Left lung (tissue), 10 donors: Measurements from ENCODE around the gene RPS6KA2. TPM values are rescaled to one million over a fixed set of nuclear protein-coding genes. Genes with fewer than 3 reads are reported as not detected.
A peak's percentile ranks its signal among the peaks of the same experiment; 100 is the strongest.

Experiments
- ATAC-seq: fragments of 200-7000 bp; cut with Tn5 transposase; one replicate; pipeline ENCODE4 v1.9.1; 2020; ENCODE audit warnings: moderate library complexity
- DNase-seq, 4 donors: peaks; one replicate each; pipeline ENCODE4 v3.0.0-alpha.2; 2013 to 2020
- H3K27ac ChIP-seq, 2 donors: fragments of 200-600 bp; sonication (generic) in 1 of 2; one replicate each; pipeline versions ENCODE4 v1.5.0 to v1.8.0; 2020 to 2021
- H3K27me3 ChIP-seq, 2 donors: fragments of 200-600 bp; sonication (generic) in 1 of 2; one replicate each; pipeline versions ENCODE4 v1.5.0 to v1.8.0; 2020 to 2021
- H3K36me3 ChIP-seq, 2 donors: fragments of 200-600 bp; sonication (generic) in 1 of 2; one replicate each; pipeline versions ENCODE4 v1.5.0 to v1.8.0; 2020 to 2021
- H3K4me1 ChIP-seq, 2 donors: fragments of 200-600 bp; one replicate each; pipeline ENCODE4 v1.8.0; 2021
- H3K4me3 ChIP-seq, 2 donors: fragments of 200-600 bp; sonication (generic) in 1 of 2; one replicate each; pipeline versions ENCODE4 v1.5.0 to v1.8.0; 2020 to 2021; ENCODE audit warnings: mild to moderate bottlenecking in 1 of 2
- H3K9me3 ChIP-seq, 2 donors: fragments of 200-600 bp; sonication (generic) in 1 of 2; one replicate each; pipeline versions ENCODE4 v1.5.0 to v1.8.0; 2020 to 2021
- intact Hi-C, 2 donors: fragments of 100-400 bp; cut with DNase I; formaldehyde crosslinking; loops; one replicate each; pipeline versions ENCODE4 v1.11.2 to v1.14.2; 2022
- polyA plus RNA-seq, 6 donors: library from polyadenylated mRNA; unstranded; fragments of 120-200 nt; gene quantifications; one replicate each; pipeline ENCODE4 v1.2.1, GENCODE V29; 2013; ENCODE audit not compliant: insufficient read length in 6 of 6
- total RNA-seq, 2 donors: library from RNA; stranded (reverse); fragmentation: NEBNext Ultra II Directional; extraction: Animal tissue kit (Norgen Biotek cat#: 25700); gene quantifications; one replicate each; pipeline ENCODE4 v1.2.1, GENCODE V29; 2021
- TF ChIP-seq, protein P1 (sequence below), 2 donors: fragments of 200-600 bp; sonication (generic) in 1 of 2; IDR thresholded peaks; one replicate each; pipeline versions ENCODE4 v1.5.0 to v1.8.0; 2021; ENCODE audit warnings: antibody characterized with exemption in 2 of 2
- donor health status: DM: no; HTN: yes; CAD: no.
- donor health status: DM: no; HTN: no; CAD: no.

The RPS6KA2 gene
- total and polyA plus RNA-seq, 8 donors = 42.0 to 160 (median 48.0) TPM

DNA sequence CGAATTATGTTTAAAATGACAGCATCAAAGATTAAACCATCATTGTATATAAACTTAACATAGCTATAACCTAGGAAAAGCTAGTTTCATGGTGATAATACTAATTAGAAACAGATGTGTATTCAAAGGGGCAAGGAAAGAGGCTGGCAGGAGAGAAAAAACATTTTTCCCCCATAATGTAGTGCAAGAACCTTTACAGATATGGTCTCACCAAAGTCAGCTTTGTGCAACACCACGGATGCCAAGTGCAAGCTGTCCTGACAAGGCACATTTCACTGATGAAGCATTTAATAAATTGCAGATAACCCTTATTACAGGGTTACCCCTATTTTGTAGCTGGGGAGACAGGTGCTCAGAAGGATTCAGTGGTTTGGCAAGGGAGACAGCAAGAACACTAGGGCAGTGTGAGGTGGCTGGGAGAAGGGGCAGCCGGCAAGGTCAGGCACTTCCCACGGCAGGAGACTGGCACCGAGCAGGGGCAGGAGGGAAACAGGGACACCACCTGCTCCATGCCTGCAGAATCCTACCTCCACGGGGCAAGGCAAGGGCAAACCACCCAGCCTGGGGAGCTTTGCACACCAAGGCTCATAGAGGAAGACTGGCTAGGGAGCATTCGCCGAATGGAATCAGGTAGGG, 6.5 kb downstream of the RPS6KA2 start:
- TF ChIP-seq, protein P1, sequence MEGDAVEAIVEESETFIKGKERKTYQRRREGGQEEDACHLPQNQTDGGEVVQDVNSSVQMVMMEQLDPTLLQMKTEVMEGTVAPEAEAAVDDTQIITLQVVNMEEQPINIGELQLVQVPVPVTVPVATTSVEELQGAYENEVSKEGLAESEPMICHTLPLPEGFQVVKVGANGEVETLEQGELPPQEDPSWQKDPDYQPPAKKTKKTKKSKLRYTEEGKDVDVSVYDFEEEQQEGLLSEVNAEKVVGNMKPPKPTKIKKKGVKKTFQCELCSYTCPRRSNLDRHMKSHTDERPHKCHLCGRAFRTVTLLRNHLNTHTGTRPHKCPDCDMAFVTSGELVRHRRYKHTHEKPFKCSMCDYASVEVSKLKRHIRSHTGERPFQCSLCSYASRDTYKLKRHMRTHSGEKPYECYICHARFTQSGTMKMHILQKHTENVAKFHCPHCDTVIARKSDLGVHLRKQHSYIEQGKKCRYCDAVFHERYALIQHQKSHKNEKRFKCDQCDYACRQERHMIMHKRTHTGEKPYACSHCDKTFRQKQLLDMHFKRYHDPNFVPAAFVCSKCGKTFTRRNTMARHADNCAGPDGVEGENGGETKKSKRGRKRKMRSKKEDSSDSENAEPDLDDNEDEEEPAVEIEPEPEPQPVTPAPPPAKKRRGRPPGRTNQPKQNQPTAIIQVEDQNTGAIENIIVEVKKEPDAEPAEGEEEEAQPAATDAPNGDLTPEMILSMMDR (IDR thresholded peaks at IDR 0.05) = no peak
- ATAC-seq (no peak), DNase-seq (no peak)
- no peak overlapping the region for H3K4me3 ChIP-seq
- no peaks in the 10 kb centered on the region for H3K9me3 ChIP-seq
- no peaks in the 10 kb centered on the region for H3K27me3 ChIP-seq
- peak overlapping the region; percentile 66 to 74 for H3K27ac ChIP-seq
- H3K4me1 ChIP-seq = peaks cover 29 to 89% of the 10 kb centered on the region in 2 donors
- intact Hi-C loops = no loop called here
- H3K36me3 ChIP-seq = peaks cover 0 to 21% of the 10 kb centered on the region in 2 donors

- DNase-seq = peak in 2 of 4 donors; percentile 42 to 79
These were observed 7.1 kb downstream of the RPS6KA2 start for GRCh38 chr6:166619912-166620311.

GRCh38 chr6:166618866-166619761, 7.9 kb downstream of the RPS6KA2 start:
- peak overlapping the region; percentile 66 to 74 for H3K27ac ChIP-seq
- ATAC-seq (no peak), DNase-seq (no peak)
- intact Hi-C loops = no loop called here
- H3K36me3 ChIP-seq = peaks cover 0 to 21% of the 10 kb centered on the region in 2 donors
- H3K4me3 ChIP-seq = no peak overlapping the region
- H3K4me1 ChIP-seq = peaks cover 35 to 93% of the 10 kb centered on the region in 2 donors
- no peaks in the 10 kb centered on the region for H3K9me3 ChIP-seq
- TF ChIP-seq, protein P1 (IDR thresholded peaks at IDR 0.05) = no peak
- H3K27me3 ChIP-seq = no peaks in the 10 kb centered on the region

More at GRCh38 chr6:166619912-166620311, 7.1 kb downstream of the RPS6KA2 start:
- TF ChIP-seq, protein P1 (IDR thresholded peaks at IDR 0.05) = no peak
- Histone ChIP-seq H3K4me3 (no peak overlapping the region), H3K27me3 (no peaks in the 10 kb centered on the region), H3K27ac (peak overlapping the region; percentile 66 to 74), H3K9me3 (no peaks in the 10 kb centered on the region), H3K36me3 (peaks cover 0 to 21% of the 10 kb centered on the region in 2 donors), H3K4me1 (peaks cover 32 to 93% of the 10 kb centered on the region in 2 donors)
- ATAC-seq = peak; percentile 66
- intact Hi-C loops = no loop called here

- no peaks in the 10 kb centered on the region for H3K9me3 ChIP-seq
- H3K36me3 ChIP-seq = peaks cover 0 to 27% of the 10 kb centered on the region in 2 donors
- TF ChIP-seq, protein P1 (IDR thresholded peaks at IDR 0.05) = no peak
- H3K27me3 ChIP-seq = no peaks in the 10 kb centered on the region
- ATAC-seq (no peak), DNase-seq (no peak)
- H3K4me3 ChIP-seq = no peak overlapping the region
- peak overlapping the region in 1 of 2 donors; percentile 23 for H3K27ac ChIP-seq
- peaks cover 35 to 91% of the 10 kb centered on the region in 2 donors for H3K4me1 ChIP-seq
- intact Hi-C loops = no loop called here
These were observed 8.8 kb downstream of the RPS6KA2 start for GRCh38 chr6:166618251-166618650.

DNA sequence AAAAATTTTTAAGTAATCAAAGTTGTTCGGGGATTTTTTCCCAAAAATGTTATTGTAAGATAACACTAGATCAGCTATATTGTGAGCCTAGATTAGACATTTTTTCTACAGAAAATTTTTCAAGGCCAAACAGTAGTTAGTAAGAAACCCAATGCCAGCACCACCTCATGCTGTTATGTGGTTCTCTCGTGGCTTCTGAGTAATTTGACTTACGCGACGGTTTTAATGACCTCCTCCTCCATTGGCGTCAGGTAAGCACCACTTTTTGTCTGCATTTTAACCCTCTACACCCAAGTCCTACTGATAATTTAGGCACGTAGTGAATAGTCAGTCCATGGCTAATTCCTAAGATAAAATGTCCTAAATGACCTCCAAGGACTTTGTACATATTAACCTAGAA, 9.7 kb downstream of the RPS6KA2 start:
- H3K27ac ChIP-seq = peak overlapping the region in 1 of 2 donors; percentile 23
- TF ChIP-seq, protein P1 (IDR thresholded peaks at IDR 0.05) = no peak

More for the DNA sequence above, 9.7 kb downstream of the RPS6KA2 start:
- H3K4me1 ChIP-seq = peaks cover 35 to 86% of the 10 kb centered on the region in 2 donors
- no peaks in the 10 kb centered on the region for H3K27me3 ChIP-seq
- H3K36me3 ChIP-seq = peaks cover 0 to 31% of the 10 kb centered on the region in 2 donors
- H3K4me3 ChIP-seq = no peak overlapping the region
- H3K9me3 ChIP-seq = no peaks in the 10 kb centered on the region
- ATAC-seq (no peak), DNase-seq (no peak)
- intact Hi-C loops = no loop called here
